Endothelial cell of umbilical vein (primary cell): ENCODE results near the gene SULT2B1. TPM values are rescaled to one million over a fixed set of nuclear protein-coding genes. Genes with fewer than 3 reads are reported as not detected.
"Not testable (repeated sequence)": the region's sequence is repeated elsewhere in the genome, so short reads cannot be mapped to it uniquely, and the experiment has no call there.

ENCODE experiments used
- BruUV-seq: library from RNA; stranded (reverse); fragments of 400-500 nt; replicated peaks from 2 replicates; lab custom pipeline; 2021; lab: Mats Ljungman, UMichigan
- CTCF ChIA-PET: fragments of 300-600, 350-600 bp; sonication (Branson Sonifier 250); formaldehyde crosslinking; loops from one replicate; lab custom pipeline; 2021; ENCODE audit warnings: antibody characterized with exemption, inconsistent platforms; lab: Charles Lee
- POLR2A ChIA-PET: fragments of 300-600, 350-600 bp; sonication (Branson Sonifier 250); formaldehyde crosslinking; loops from one replicate; lab custom pipeline; 2021; ENCODE audit warnings: antibody characterized with exemption, inconsistent platforms; lab: Charles Lee
- DNase-seq: peaks from one replicate; pipeline ENCODE4 v3.0.0-alpha.2; 2011; ENCODE audit warnings: low read depth, low spot score
- FAIRE-seq: peaks from 2 replicates; lab custom pipeline; 2011; peaks lifted over from hg19 to GRCh38; lab: Jason Lieb, UNC
- H2AFZ ChIP-seq: 2 replicates; pipeline ENCODE4 v1.6.0; 2012; ENCODE audit warnings: low read depth, low read length, control low read depth, inconsistent platforms
- H3K27ac ChIP-seq: 2 replicates; pipeline ENCODE4 v1.5.1; 2011; ENCODE audit warnings: low read depth, mild to moderate bottlenecking, control low read depth, low read length, moderate library complexity; ENCODE audit not compliant: insufficient read depth
- H3K27me3 ChIP-seq, 2 experiments: 2 replicates each; pipeline versions ENCODE4 v1.6.0 to v1.6.1; 2011; ENCODE audit warnings: low read length in 2 of 2, mixed read lengths in 1 of 2; ENCODE audit not compliant: control insufficient read depth in 2 of 2, insufficient read depth in 2 of 2
- H3K36me3 ChIP-seq, 2 experiments: 2 replicates in 1 of 2; 3 replicates in 1 of 2; pipeline ENCODE4 v1.5.1; 2011; ENCODE audit warnings: low read length in 2 of 2, mild to moderate bottlenecking in 1 of 2, moderate library complexity in 1 of 2; ENCODE audit not compliant: control insufficient read depth in 2 of 2, insufficient read depth in 2 of 2; ENCODE audit errors: extremely low read depth in 1 of 2
- H3K4me1 ChIP-seq: 3 replicates; pipeline ENCODE4 v1.5.1; 2011; ENCODE audit warnings: mild to moderate bottlenecking, low read length; ENCODE audit not compliant: control insufficient read depth, insufficient read depth; ENCODE audit errors: extremely low read depth
- H3K4me2 ChIP-seq: 2 replicates; pipeline ENCODE4 v1.6.1; 2011; ENCODE audit warnings: low read length, control low read depth, mixed read lengths; ENCODE audit not compliant: insufficient read depth
- H3K4me3 ChIP-seq, 3 experiments: fragments of 200-600 bp in 1 of 3; sonication (generic), shearing (Covaris generic) in 1 of 3; replicated peaks in 1 of 3; 2 replicates each; pipeline ENCODE4 v1.5.1; 2011 to 2016; ENCODE audit warnings: control low read depth in 3 of 3, low read length in 3 of 3, mild to moderate bottlenecking in 2 of 3, inconsistent platforms in 1 of 3, low read depth in 1 of 3, moderate library complexity in 1 of 3; ENCODE audit not compliant: insufficient read depth in 1 of 3
- H3K79me2 ChIP-seq: 2 replicates; pipeline ENCODE4 v1.6.0; 2012; ENCODE audit warnings: low read length, inconsistent platforms; ENCODE audit not compliant: control insufficient read depth, insufficient read depth
- H3K9ac ChIP-seq: replicated peaks from 2 replicates; pipeline ENCODE3; 2011; ENCODE audit warnings: low read length, control low read depth; ENCODE audit not compliant: insufficient read depth; ENCODE audit errors: extremely low read depth
- H3K9me1 ChIP-seq: replicated peaks from 3 replicates; pipeline ENCODE4 v1.6.0; 2011; ENCODE audit warnings: mild to moderate bottlenecking, low read length; ENCODE audit not compliant: control insufficient read depth, insufficient read depth; ENCODE audit errors: extremely low read depth
- H3K9me3 ChIP-seq: replicated peaks from 2 replicates; pipeline ENCODE4 v1.5.1; 2012; ENCODE audit warnings: low read length, inconsistent platforms; ENCODE audit not compliant: control insufficient read depth, insufficient read depth
- H4K20me1 ChIP-seq: replicated peaks from 2 replicates; pipeline ENCODE3; 2011; ENCODE audit warnings: mild to moderate bottlenecking, low read length; ENCODE audit not compliant: control insufficient read depth, insufficient read depth; ENCODE audit errors: extremely low read depth
- CTCF ChIP-seq, 2 donors: IDR thresholded peaks; 1 replicate in 1 of 2; 2 replicates in 1 of 2; pipeline ENCODE4 v1.5.1; 2011; ENCODE audit warnings: low read length in 2 of 2, mild to moderate bottlenecking in 2 of 2, moderate library complexity in 2 of 2, control low read depth in 1 of 2, inconsistent platforms in 1 of 2, low read depth in 1 of 2; ENCODE audit not compliant: insufficient read depth in 1 of 2; ENCODE audit errors: extremely low read depth in 1 of 2
- EZH2 ChIP-seq: IDR thresholded peaks from 2 replicates; pipeline ENCODE4 v1.6.1; 2012; ENCODE audit warnings: borderline replicate concordance, low read depth, mild to moderate bottlenecking, moderate library complexity, low read length, inconsistent platforms; ENCODE audit not compliant: severe bottlenecking
- FOS ChIP-seq: IDR thresholded peaks from 2 replicates; pipeline ENCODE4 v1.6.1; 2011; ENCODE audit warnings: mild to moderate bottlenecking, low read length, moderate library complexity, borderline replicate concordance; ENCODE audit not compliant: insufficient read depth
- GATA2 ChIP-seq: IDR thresholded peaks from 2 replicates; pipeline ENCODE4 v1.7.0; 2011; ENCODE audit warnings: low read depth, mild to moderate bottlenecking, moderate library complexity, mixed read lengths, low read length; ENCODE audit not compliant: insufficient read length, insufficient read depth
- JUN ChIP-seq: IDR thresholded peaks from 2 replicates; pipeline ENCODE4 v1.6.1; 2011; ENCODE audit warnings: borderline replicate concordance, low read depth; ENCODE audit not compliant: insufficient read length, insufficient read depth
- MAX ChIP-seq: IDR thresholded peaks from 2 replicates; pipeline ENCODE4 v1.6.1; 2011; ENCODE audit not compliant: insufficient read depth, insufficient read length
- MYC ChIP-seq: IDR thresholded peaks from one replicate; pipeline ENCODE4 v1.6.1; 2011; ENCODE audit warnings: mild to moderate bottlenecking, low read depth, low read length
- POLR2A ChIP-seq: IDR thresholded peaks from 2 replicates; pipeline ENCODE4 v1.6.1; 2012; ENCODE audit warnings: low read depth, mild to moderate bottlenecking, control low read depth, low read length
- POLR2AphosphoS5 ChIP-seq: IDR thresholded peaks from 2 replicates; pipeline ENCODE4 v1.6.1; 2012; ENCODE audit warnings: low read depth, mild to moderate bottlenecking, control low read depth, low read length, moderate library complexity; ENCODE audit not compliant: insufficient read depth
- dilution Hi-C: fragments of 300-500 bp; cut with MboI; formaldehyde crosslinking; loops from one replicate; pipeline ENCODE4 v1.15.0; 2019; ENCODE audit warnings: low sequenced_read_pairs; ENCODE audit not compliant: extremely low pct_ligation_motif_present
- intact Hi-C: fragments of 100-400 bp; cut with micrococcal nuclease; formaldehyde crosslinking; loops from one replicate; pipeline ENCODE4 v1.10.0; 2022
- polyA plus RNA-seq, 4 experiments: library from polyadenylated mRNA; depleted of rRNA in 3 of 4; stranded (reverse) in 3 of 4; unstranded in 1 of 4; fragments of >200 nt; gene quantifications; 2 replicates each; pipeline versions ENCODE4 v1.2.1 to v1.2.3, GENCODE V29; 2011 to 2012; ENCODE audit warnings: missing spikeins in 1 of 4
- total RNA-seq: library from RNA; stranded (reverse); gene quantifications from 2 replicates; pipeline ENCODE4 v1.2.3, GENCODE V29; 2021

Gene SULT2B1
- total and polyA plus RNA-seq, 2 donors (not counting 3 experiments of a cell fraction or from before 2014, with no cell fraction given) = not detected

GRCh38 chr19:48537541-48537940 is 14.4 kb upstream of the SULT2B1 start:
- dilution Hi-C loops = no loop called here
- Histone ChIP-seq H3K9me3 (no peaks in the 10 kb centered on the region), H3K9me1 (no peaks in the 10 kb centered on the region), H3K27ac (no peak overlapping the region), H3K79me2 (no peaks in the 10 kb centered on the region), H3K4me2 (no peak overlapping the region), H3K4me1 (no peaks in the 10 kb centered on the region), H3K27me3 (no peaks in the 10 kb centered on the region), H3K9ac (no peak overlapping the region), H3K36me3 (no peaks in the 10 kb centered on the region), H2AFZ (no peak overlapping the region), H4K20me1 (no peaks in the 10 kb centered on the region), H3K4me3 (no peak overlapping the region)
- ChIA-PET CTCF (no interaction called here), POLR2A (no interaction called here)
- intact Hi-C loops = no loop called here
- TF ChIP-seq CTCF (IDR thresholded peaks at IDR 0.05; ENCODE audit: extremely low read depth in 1 of 2, insufficient read depth in 1 of 2, low read depth in 1 of 2, low read length in 2 of 2) (no peak), MAX (no peak), EZH2 (no peak), FOS (no peak), JUN (no peak), POLR2AphosphoS5 (no peak), POLR2A (no peak), MYC (no peak), GATA2 (no peak)
- no peak for DNase-seq
- FAIRE-seq = no peak
- BruUV-seq = no TSS peak

GRCh38 chr19:48538057-48538456 is 13.9 kb upstream of the SULT2B1 start:
- H3K36me3 ChIP-seq, H3K9me1 ChIP-seq, CTCF ChIA-PET, intact Hi-C loops, H3K4me1 ChIP-seq, FAIRE-seq, H3K27ac ChIP-seq, H4K20me1 ChIP-seq, H3K9me3 ChIP-seq, POLR2A ChIA-PET, H3K79me2 ChIP-seq, dilution Hi-C loops, H3K4me2 ChIP-seq, H3K27me3 ChIP-seq, BruUV-seq, H3K9ac ChIP-seq, DNase-seq, H3K4me3 ChIP-seq, H2AFZ ChIP-seq: not testable (repeated sequence)
